CD4-positive, alpha-beta memory T cell (primary cell): ENCODE measurements around the gene LRFN4. TPM values are rescaled to one million over a fixed set of nuclear protein-coding genes. Genes with fewer than 3 reads are reported as not detected.

ENCODE experiments used
- CTCF ChIA-PET: fragments of 350-600 bp; sonication (Branson Sonifier 250); formaldehyde crosslinking; loops from one replicate; lab custom pipeline; 2021; ENCODE audit warnings: inconsistent platforms; ENCODE audit not compliant: partially characterized antibody; lab: Charles Lee
- POLR2A ChIA-PET: fragments of 350-600 bp; sonication (Branson Sonifier 250); formaldehyde crosslinking; loops from one replicate; lab custom pipeline; 2021; ENCODE audit not compliant: partially characterized antibody; lab: Charles Lee
- DNase-seq, 5 donors: peaks; one replicate each; pipeline versions ENCODE4 v3.0.0 to v3.0.0-alpha.2; 2020 to 2022; ENCODE audit warnings: mixed read lengths in 1 of 5
- H3K27ac ChIP-seq: one replicate; pipeline ENCODE4 v1.7.0; 2013; ENCODE audit warnings: low read depth, low read length
- H3K27me3 ChIP-seq: 2 replicates; pipeline ENCODE4 v1.7.0; 2013; ENCODE audit warnings: mild to moderate bottlenecking, low read length, moderate library complexity; ENCODE audit not compliant: insufficient read depth
- H3K36me3 ChIP-seq: 2 replicates; pipeline ENCODE4 v1.7.0; 2013; ENCODE audit warnings: mild to moderate bottlenecking, low read length, moderate library complexity; ENCODE audit not compliant: insufficient read depth
- H3K4me1 ChIP-seq: 2 replicates; pipeline ENCODE4 v1.7.0; 2013; ENCODE audit warnings: mild to moderate bottlenecking, low read length, moderate library complexity; ENCODE audit not compliant: insufficient read depth
- H3K4me3 ChIP-seq, 2 donors: one replicate each; pipeline ENCODE4 v1.7.0; 2013; ENCODE audit warnings: low read length in 2 of 2, mild to moderate bottlenecking in 1 of 2
- H3K9me3 ChIP-seq, 2 donors: one replicate each; pipeline ENCODE4 v1.7.0; 2013; ENCODE audit warnings: low read length in 2 of 2, control low read depth in 1 of 2; ENCODE audit not compliant: control insufficient read depth in 1 of 2
- H3K27ac Mint-ChIP-seq, 7 donors: one replicate each; pipeline ENCODE4 v1.8.0; 2020 to 2021; ENCODE audit warnings: mixed read lengths in 7 of 7, mild to moderate bottlenecking in 6 of 7, inconsistent platforms in 3 of 7, moderate library complexity in 3 of 7
- H3K27me3 Mint-ChIP-seq, 2 donors: one replicate each; pipeline ENCODE4 v1.8.0; 2020 to 2021; ENCODE audit warnings: mixed read lengths in 2 of 2
- H3K36me3 Mint-ChIP-seq, 2 donors: one replicate each; pipeline ENCODE4 v1.8.0; 2020 to 2021; ENCODE audit warnings: mixed read lengths in 2 of 2, inconsistent platforms in 1 of 2, mild to moderate bottlenecking in 1 of 2
- H3K4me1 Mint-ChIP-seq, 4 donors: one replicate each; pipeline ENCODE4 v1.8.0; 2020 to 2021; ENCODE audit warnings: mixed read lengths in 4 of 4, mild to moderate bottlenecking in 1 of 4
- H3K4me3 Mint-ChIP-seq, 8 donors: one replicate each; pipeline ENCODE4 v1.8.0; 2020 to 2021; ENCODE audit warnings: mixed read lengths in 8 of 8, mild to moderate bottlenecking in 7 of 8, moderate library complexity in 6 of 8, inconsistent platforms in 3 of 8
- H3K9me3 Mint-ChIP-seq, 8 donors: one replicate each; pipeline ENCODE4 v1.8.0; 2020 to 2021; ENCODE audit warnings: mixed read lengths in 8 of 8, mild to moderate bottlenecking in 5 of 8, inconsistent platforms in 3 of 8, moderate library complexity in 1 of 8
- intact Hi-C: fragments of 100-400 bp; cut with micrococcal nuclease; formaldehyde crosslinking; loops from one replicate; pipeline ENCODE4 v1.15.1; 2023
- polyA plus RNA-seq, 2 donors: library from polyadenylated mRNA; unstranded; fragments of 300-500 nt; fragmentation: Illumina TruSeq; gene quantifications; one replicate each; pipeline ENCODE4 v1.2.3, GENCODE V29; 2021
- total RNA-seq, 2 experiments: library from RNA; stranded (reverse); gene quantifications; one replicate each; pipeline ENCODE4 v1.2.3, GENCODE V29; 2021

The LRFN4 gene
- total and polyA plus RNA-seq, 4 experiments from 2014 or later, result 0.42 to 5.3 (median 4.0) TPM

DNA sequence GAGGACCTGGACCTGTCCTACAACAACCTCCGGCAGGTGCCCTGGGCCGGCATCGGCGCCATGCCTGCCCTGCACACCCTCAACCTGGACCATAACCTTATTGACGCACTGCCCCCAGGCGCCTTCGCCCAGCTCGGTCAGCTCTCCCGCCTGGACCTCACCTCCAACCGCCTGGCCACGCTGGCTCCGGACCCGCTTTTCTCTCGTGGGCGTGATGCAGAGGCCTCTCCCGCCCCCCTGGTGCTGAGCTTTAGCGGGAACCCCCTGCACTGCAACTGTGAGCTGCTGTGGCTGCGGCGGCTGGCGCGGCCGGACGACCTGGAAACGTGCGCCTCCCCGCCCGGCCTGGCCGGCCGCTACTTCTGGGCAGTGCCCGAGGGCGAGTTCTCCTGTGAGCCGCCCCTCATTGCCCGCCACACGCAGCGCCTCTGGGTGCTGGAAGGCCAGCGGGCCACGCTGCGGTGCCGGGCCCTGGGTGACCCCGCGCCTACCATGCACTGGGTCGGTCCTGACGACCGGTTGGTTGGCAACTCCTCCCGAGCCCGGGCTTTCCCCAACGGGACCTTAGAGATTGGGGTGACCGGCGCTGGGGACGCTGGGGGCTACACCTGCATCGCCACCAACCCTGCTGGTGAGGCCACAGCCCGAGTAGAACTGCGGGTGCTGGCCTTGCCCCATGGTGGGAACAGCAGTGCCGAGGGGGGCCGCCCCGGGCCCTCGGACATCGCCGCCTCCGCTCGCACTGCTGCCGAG, 1.5 kb downstream of the LRFN4 start:
- H3K4me1 ChIP-seq, result peaks cover 6% of the 10 kb centered on the region
- no peaks in the 10 kb centered on the region for H3K27me3 ChIP-seq
- Mint-ChIP-seq H3K27me3 (no peaks in the 10 kb centered on the region), H3K9me3 (peaks cover 0 to 4% (median 0%) of the 10 kb centered on the region in 8 donors), H3K4me1 (peaks cover 2 to 24% (median 10%) of the 10 kb centered on the region in 4 donors), H3K36me3 (no peaks in the 10 kb centered on the region), H3K4me3 (peak overlapping the region; percentile 24 to 80 (median 52)), H3K27ac (no peak overlapping the region)
- ChIA-PET POLR2A (no interaction called here), CTCF (no interaction called here)
- H3K27ac ChIP-seq, result no peak overlapping the region
- H3K36me3 ChIP-seq, result no peaks in the 10 kb centered on the region
- no peaks in the 10 kb centered on the region for H3K9me3 ChIP-seq
- intact Hi-C loops, result no loop called here
- H3K4me3 ChIP-seq, result no peak overlapping the region
- no peak for DNase-seq

DNA sequence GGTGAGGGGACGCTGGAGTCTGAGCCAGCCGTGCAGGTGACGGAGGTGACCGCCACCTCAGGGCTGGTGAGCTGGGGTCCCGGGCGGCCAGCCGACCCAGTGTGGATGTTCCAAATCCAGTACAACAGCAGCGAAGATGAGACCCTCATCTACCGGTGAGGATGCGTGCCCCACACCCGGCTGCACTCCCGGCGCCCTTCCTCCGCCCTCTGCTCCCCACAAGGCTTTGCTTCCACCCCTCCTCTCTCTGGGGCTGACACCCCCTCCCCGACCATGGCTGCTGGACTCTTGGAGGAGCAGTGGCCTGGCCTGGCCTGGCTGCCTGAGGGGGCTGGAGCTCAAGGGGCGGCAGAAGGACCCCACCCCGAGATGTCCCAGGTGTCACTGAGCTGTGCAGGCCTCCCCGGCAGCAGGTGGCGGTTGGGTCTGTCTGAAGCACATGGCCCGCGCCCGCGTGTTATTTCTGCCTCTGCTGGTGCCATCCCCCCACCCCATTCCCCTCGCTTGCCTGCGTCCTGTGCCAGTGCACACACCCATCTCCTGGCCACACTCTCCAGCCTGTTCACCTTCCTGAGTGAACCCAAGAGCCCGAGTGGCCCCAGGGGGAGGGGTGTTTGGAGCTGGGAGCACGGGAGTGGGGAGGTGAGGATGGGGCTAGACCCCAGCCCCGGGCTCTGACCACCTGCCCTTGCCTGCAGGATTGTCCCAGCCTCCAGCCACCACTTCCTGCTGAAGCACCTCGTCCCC, 2.2 kb downstream of the LRFN4 start:
- peak overlapping the region in 1 of 8 donors; percentile 38 for H3K4me3 Mint-ChIP-seq
- CTCF ChIA-PET, result no interaction called here
- no peak overlapping the region for H3K4me3 ChIP-seq
- no peak overlapping the region for H3K27ac Mint-ChIP-seq
- H3K27me3 ChIP-seq, result no peaks in the 10 kb centered on the region
- peaks cover 0 to 2% (median 0%) of the 10 kb centered on the region in 8 donors for H3K9me3 Mint-ChIP-seq
- peaks cover 6% of the 10 kb centered on the region for H3K4me1 ChIP-seq
- no peaks in the 10 kb centered on the region for H3K36me3 Mint-ChIP-seq
- H3K9me3 ChIP-seq, result no peaks in the 10 kb centered on the region
- H3K36me3 ChIP-seq, result no peaks in the 10 kb centered on the region
- H3K27ac ChIP-seq, result no peak overlapping the region
- H3K4me1 Mint-ChIP-seq, result peaks cover 2 to 18% (median 8%) of the 10 kb centered on the region in 4 donors
- intact Hi-C loops, result no loop called here
- POLR2A ChIA-PET, result no interaction called here
- no peak for DNase-seq
- no peaks in the 10 kb centered on the region for H3K27me3 Mint-ChIP-seq

DNA sequence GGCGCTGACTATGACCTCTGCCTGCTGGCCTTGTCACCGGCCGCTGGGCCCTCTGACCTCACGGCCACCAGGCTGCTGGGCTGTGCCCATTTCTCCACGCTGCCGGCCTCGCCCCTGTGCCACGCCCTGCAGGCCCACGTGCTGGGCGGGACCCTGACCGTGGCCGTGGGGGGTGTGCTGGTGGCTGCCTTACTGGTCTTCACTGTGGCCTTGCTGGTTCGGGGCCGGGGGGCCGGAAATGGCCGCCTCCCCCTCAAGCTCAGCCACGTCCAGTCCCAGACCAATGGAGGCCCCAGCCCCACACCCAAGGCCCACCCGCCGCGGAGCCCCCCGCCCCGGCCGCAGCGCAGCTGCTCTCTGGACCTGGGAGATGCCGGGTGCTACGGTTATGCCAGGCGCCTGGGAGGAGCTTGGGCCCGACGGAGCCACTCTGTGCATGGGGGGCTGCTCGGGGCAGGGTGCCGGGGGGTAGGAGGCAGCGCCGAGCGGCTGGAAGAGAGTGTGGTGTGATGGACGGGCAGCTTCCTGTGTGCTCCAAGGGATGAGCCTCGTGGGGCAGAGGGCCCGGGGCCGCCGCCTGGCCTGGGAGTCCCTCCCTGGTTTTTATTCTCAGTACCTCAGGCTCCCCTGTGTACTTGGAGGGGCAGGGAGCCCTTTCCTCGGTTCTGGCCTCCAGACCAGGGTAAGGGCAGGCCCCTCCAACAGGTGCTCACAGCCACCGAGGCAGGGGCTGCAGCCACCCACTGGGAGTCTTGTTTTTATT, 3.0 kb downstream of the LRFN4 start:
- H3K27ac ChIP-seq, result no peak overlapping the region
- intact Hi-C loops, result no loop called here
- ChIA-PET POLR2A (no interaction called here), CTCF (no interaction called here)
- peaks cover 2 to 11% (median 7%) of the 10 kb centered on the region in 4 donors for H3K4me1 Mint-ChIP-seq
- H3K36me3 ChIP-seq, result no peaks in the 10 kb centered on the region
- H3K4me3 Mint-ChIP-seq, result no peak overlapping the region
- peaks cover 6% of the 10 kb centered on the region for H3K4me1 ChIP-seq
- no peaks in the 10 kb centered on the region for H3K27me3 Mint-ChIP-seq
- H3K9me3 ChIP-seq, result no peaks in the 10 kb centered on the region
- no peak overlapping the region for H3K4me3 ChIP-seq
- H3K27ac Mint-ChIP-seq, result no peak overlapping the region
- DNase-seq, result no peak
- H3K27me3 ChIP-seq, result no peaks in the 10 kb centered on the region
- H3K9me3 Mint-ChIP-seq, result peaks cover 0 to 2% (median 0%) of the 10 kb centered on the region in 8 donors
- no peaks in the 10 kb centered on the region for H3K36me3 Mint-ChIP-seq

DNA sequence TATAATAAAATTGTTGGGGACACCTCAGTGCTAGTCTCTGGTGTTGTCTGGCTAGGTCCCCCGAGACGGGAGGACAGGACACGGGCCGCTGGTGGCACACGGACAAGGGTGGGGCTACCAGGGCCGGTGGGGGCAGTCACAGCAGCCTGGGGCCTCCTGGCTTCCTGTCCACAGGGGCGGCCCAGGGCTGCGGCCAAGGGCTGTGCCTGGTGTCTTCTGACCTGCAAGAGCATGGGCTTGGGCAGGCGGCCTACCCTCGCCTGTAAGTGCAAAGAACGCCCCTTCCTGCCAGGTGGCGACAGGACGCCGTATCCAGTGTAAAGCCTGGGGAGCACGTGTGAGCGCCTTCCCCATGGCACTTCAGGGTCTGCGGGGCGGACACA, 3.6 kb downstream of the LRFN4 start:
- peaks cover 0 to 2% (median 0%) of the 10 kb centered on the region in 8 donors for H3K9me3 Mint-ChIP-seq
- H3K4me1 ChIP-seq, result peaks cover 5% of the 10 kb centered on the region
- H3K27ac Mint-ChIP-seq, result no peak overlapping the region
- ChIA-PET POLR2A (no interaction called here), CTCF (no interaction called here)
- no peaks in the 10 kb centered on the region for H3K9me3 ChIP-seq
- H3K36me3 Mint-ChIP-seq, result no peaks in the 10 kb centered on the region
- no peaks in the 10 kb centered on the region for H3K27me3 ChIP-seq
- intact Hi-C loops, result no loop called here
- H3K27ac ChIP-seq, result no peak overlapping the region
- H3K36me3 ChIP-seq, result no peaks in the 10 kb centered on the region
- no peaks in the 10 kb centered on the region for H3K27me3 Mint-ChIP-seq
- no peak for DNase-seq
- H3K4me1 Mint-ChIP-seq, result peaks cover 2 to 5% (median 4%) of the 10 kb centered on the region in 4 donors
- H3K4me3 ChIP-seq, result no peak overlapping the region
- H3K4me3 Mint-ChIP-seq, result no peak overlapping the region

DNA sequence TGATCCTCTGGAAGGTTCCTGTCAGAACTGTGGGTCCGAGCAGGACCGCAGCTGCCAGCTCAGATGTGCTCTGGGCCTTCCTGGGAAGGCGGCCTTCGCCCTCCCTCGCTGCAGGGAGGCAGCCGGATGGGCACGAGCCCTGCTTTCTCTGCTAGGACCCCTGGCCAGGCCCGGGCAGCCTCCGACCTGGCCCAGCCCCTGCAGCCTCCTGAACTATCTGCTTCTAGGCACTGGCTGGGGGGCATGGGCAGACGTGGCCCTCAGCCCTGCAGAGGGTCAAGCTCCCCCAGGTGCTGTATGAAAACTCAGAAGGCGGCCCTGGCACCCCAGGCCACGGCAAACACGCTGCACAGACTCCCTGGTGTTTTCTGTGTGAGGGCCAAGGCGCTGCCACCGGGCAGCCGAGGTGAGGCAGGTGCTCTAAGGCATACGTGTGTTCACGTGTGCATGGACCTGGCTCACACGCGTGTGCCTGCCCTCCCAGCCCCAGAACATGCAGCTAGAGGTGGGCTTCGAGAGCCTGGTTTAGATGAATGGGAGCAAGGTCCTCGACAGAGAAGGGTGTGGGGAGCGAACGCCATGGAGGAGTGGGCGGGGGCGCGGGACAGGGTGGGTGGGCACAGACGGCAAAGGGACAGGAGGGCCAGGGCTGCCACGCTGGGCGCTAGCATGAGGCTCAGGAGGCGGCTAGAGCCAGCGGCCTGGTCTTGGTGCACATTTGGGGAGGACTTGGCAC, 4.3 kb downstream of the LRFN4 start:
- Mint-ChIP-seq H3K27me3 (no peaks in the 10 kb centered on the region), H3K4me3 (no peak overlapping the region), H3K9me3 (peaks cover 0 to 2% (median 0%) of the 10 kb centered on the region in 8 donors), H3K4me1 (no peaks in the 10 kb centered on the region), H3K27ac (no peak overlapping the region), H3K36me3 (no peaks in the 10 kb centered on the region)
- H3K4me1 ChIP-seq, result no peaks in the 10 kb centered on the region
- no peak for DNase-seq
- ChIA-PET POLR2A (no interaction called here), CTCF (no interaction called here)
- H3K4me3 ChIP-seq, result no peak overlapping the region
- intact Hi-C loops, result no loop called here
- H3K27ac ChIP-seq, result no peak overlapping the region
- no peaks in the 10 kb centered on the region for H3K27me3 ChIP-seq
- no peaks in the 10 kb centered on the region for H3K36me3 ChIP-seq
- no peaks in the 10 kb centered on the region for H3K9me3 ChIP-seq

DNA sequence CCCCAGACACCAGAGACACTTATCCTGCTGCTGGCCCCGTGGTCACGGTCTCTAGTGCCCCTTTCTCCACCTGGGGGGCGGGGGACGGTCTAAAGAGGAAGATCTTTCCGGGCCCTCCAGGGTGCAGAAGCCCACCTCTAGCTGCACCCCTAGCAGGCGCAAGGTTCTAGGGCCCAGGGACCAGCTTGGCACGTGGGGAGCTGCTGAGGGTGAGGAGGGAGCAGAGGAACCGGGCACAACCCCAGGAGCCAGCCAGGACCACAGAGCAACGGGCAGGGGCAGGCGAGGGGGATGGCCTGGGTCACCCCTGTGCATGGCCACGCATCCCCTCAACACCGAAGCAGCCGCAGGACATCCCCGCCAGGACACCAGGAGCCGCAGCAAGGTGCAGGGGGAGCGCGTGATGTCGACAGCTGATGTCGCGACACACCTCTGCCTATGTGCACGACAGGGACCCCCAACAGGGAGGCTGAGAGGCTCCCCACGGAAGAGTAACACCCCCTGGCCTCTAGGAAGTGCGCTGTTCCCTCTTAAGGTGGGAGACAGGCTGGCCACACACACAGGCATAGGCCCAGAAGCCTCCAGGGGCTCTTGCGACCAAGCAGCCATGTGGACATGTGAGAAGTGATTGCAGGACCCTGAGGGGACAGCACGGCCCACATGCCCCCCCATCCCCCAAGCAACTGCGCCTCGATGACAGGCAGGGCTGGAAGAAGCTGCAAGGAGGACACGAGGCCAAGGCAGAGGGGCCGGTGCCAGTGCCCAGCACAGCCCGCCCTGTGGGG, 5.1 kb downstream of the LRFN4 start:
- CTCF ChIA-PET, result no interaction called here
- Mint-ChIP-seq H3K9me3 (no peaks in the 10 kb centered on the region), H3K27me3 (no peaks in the 10 kb centered on the region), H3K4me3 (no peak overlapping the region), H3K27ac (no peak overlapping the region), H3K4me1 (no peaks in the 10 kb centered on the region), H3K36me3 (no peaks in the 10 kb centered on the region)
- POLR2A ChIA-PET, result no interaction called here
- Histone ChIP-seq H3K27me3 (no peaks in the 10 kb centered on the region), H3K36me3 (no peaks in the 10 kb centered on the region), H3K9me3 (no peaks in the 10 kb centered on the region), H3K4me1 (no peaks in the 10 kb centered on the region), H3K4me3 (no peak overlapping the region), H3K27ac (no peak overlapping the region)
- intact Hi-C loops, result no loop called here
- DNase-seq, result no peak
